ENCODE data around the gene DNAJC17. TPM values are rescaled to one million over a fixed set of nuclear protein-coding genes. Genes with fewer than 3 reads are reported as not detected.
A peak's percentile ranks its signal among the peaks of the same experiment; 100 is the strongest.

The DNAJC17 gene
- total RNA-seq, 3 donors from 2014 or later: 18.4 to 55.8 (median 24.3) TPM

DNA sequence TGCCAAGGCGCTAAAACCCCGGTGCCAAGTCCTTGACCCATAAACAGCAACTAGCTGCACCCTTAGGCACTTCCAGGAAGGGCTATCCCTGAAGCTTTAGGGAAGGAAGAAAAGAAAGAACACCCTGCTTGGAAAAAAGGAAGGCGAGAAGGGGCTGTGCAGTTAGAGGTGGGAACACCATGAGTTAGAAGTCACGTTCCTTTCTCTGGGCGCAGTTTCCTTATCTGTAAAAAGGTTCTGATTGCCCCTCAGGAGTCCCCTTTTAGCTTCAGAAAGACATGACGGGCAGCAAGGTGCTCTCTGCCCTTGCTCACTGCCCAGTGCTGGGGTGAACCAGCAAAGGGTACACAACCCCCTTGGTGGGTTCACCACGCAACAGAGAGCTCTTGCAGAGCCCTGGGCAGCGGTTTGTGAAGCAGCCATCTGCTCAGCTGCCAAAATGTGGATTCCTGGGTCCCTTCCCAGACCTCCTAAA, 42.6 kb downstream of the DNAJC17 start:
- TF ChIP-seq, protein P1, sequence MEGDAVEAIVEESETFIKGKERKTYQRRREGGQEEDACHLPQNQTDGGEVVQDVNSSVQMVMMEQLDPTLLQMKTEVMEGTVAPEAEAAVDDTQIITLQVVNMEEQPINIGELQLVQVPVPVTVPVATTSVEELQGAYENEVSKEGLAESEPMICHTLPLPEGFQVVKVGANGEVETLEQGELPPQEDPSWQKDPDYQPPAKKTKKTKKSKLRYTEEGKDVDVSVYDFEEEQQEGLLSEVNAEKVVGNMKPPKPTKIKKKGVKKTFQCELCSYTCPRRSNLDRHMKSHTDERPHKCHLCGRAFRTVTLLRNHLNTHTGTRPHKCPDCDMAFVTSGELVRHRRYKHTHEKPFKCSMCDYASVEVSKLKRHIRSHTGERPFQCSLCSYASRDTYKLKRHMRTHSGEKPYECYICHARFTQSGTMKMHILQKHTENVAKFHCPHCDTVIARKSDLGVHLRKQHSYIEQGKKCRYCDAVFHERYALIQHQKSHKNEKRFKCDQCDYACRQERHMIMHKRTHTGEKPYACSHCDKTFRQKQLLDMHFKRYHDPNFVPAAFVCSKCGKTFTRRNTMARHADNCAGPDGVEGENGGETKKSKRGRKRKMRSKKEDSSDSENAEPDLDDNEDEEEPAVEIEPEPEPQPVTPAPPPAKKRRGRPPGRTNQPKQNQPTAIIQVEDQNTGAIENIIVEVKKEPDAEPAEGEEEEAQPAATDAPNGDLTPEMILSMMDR (IDR thresholded peaks at IDR 0.05): no peak
- TF ChIP-seq POLR2AphosphoS5 (IDR thresholded peaks at IDR 0.05) (no peak), POLR2A (IDR thresholded peaks at IDR 0.05) (no peak)
- intact Hi-C loops (cut with DNase I; ENCODE audit: low total_unique reads): no loop called here
- Histone ChIP-seq H3K27ac (peak overlapping the region; percentile 85 to 87), H3K27me3 (no peaks in the 10 kb centered on the region), H3K4me3 (peak overlapping the region; percentile 58 to 74 (median 58)), H3K36me3 (no peaks in the 10 kb centered on the region), H3K4me1 (peaks cover 3 to 20% of the 10 kb centered on the region in 2 donors), H3K9me3 (no peaks in the 10 kb centered on the region)
- no peak for DNase-seq (ENCODE audit: low spot score in 2 of 2)

DNA sequence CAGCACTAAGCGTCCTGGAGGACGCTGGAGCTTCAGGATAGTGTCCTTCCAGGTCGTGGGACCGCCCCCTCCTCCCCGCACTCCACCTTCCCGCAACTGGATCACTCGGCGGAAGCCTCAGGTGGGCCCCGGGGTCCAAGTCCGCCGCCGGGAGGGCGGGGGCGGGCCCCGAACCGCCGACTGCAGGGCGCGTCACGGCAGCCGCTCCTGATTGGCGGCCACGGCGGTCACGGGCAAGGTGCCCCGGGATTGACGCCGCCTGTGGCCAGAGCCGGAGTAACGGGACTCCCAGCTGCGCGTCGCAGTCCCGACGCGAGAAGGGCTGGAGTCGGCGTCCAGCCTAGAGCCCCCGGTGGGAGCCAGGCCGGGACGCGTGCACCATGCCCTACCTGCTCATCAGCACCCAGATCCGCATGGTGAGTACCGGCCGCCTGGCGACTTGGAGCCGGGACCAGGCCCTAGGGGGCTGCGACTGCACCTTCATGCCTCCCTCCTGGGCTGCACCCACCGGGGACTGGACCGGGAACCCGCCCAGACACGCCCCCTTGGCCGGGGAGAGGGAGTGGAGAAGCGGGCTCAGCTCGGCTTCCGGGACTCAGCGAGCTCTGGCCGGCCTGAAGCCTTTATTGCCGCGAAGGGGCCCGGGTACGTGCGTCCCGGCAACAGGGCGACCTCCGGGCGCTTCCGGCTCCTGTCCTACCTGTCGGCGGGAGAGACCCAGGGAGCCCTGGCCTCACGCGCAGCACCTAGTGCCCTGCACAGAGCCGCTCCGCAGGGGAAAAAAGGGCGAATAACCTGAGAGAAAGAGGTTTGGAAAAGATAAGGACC, 43.3 kb downstream of the DNAJC17 start, which contains the start of gene GCHFR:
GCHFR (plus strand) TSS at position 268 of the 828 bp plus-strand sequence; CDS start at position 381, 113 bp downstream.
- Histone ChIP-seq H3K9me3 (no peaks in the 10 kb centered on the region), H3K27me3 (no peaks in the 10 kb centered on the region), H3K27ac (peak within 1 kb of the TSS; percentile 85 to 87), H3K4me1 (peaks cover 3 to 20% of the 10 kb centered on the region in 2 donors), H3K36me3 (no peaks in the 10 kb centered on the region), H3K4me3 (peak within 1 kb of the TSS; percentile 58 to 74 (median 58))
- intact Hi-C loops (cut with DNase I; ENCODE audit: low total_unique reads): no loop called here
- DNase-seq (ENCODE audit: low spot score in 2 of 2): peak; percentile 65 to 79
- no peak for TF ChIP-seq POLR2A (IDR thresholded peaks at IDR 0.05)
- TF ChIP-seq, protein P1 (IDR thresholded peaks at IDR 0.05): peak in 2 of 3 donors; percentile 34 to 48
- TF ChIP-seq POLR2AphosphoS5 (IDR thresholded peaks at IDR 0.05): peak; percentile 11 to 34 (median 24)

DNA sequence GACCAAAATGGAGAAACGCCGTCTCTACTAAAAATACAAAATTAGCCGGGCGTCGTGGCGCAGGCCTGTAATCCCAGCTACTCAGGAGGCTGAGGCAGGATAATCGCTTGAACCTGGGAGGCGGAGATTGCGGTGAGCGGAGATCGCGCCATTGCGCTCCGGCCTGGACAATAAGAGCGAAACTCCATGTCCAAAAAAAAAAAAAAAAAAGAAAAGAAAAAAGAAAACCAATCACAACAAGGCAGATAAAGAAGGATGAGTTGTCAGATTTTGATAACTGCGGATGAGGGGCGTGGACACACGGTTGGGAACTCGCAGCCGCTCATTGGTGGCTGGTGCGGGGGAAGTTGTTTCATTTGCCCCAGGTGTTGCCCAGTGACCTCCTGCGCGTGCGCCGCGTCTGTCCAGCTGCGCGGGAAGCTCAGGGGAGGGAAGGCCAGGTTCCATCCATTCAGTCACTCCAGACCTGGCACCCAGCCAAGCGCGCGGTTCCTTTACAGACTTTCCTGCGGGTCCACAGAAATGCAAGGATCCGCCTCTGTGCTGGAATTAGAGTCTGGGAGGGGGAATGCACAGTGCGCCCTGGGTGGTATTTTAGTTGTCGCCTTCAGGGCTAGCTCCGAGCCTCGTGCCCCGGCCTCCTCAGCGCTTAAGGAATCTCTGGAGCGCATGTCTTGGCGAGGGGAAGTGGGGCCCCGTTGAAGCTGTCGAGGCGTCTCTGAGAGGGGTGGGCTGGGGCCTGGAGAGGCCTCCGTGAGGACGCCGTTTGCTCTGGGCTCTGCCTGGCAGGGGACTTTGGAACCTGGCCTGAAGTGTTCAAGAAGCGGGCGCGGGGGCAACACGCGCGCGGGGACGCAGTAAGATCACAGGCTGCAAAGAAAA, 44.1 kb downstream of the DNAJC17 start:
- H3K27me3 ChIP-seq: no peaks in the 10 kb centered on the region
- intact Hi-C loops (cut with DNase I; ENCODE audit: low total_unique reads): no loop called here
- no peaks in the 10 kb centered on the region for H3K36me3 ChIP-seq
- peak; percentile 77 to 82 for DNase-seq (ENCODE audit: low spot score in 2 of 2)
- peaks cover 3 to 20% of the 10 kb centered on the region in 2 donors for H3K4me1 ChIP-seq
- no peaks in the 10 kb centered on the region for H3K9me3 ChIP-seq
- peak overlapping the region; percentile 58 to 74 (median 58) for H3K4me3 ChIP-seq
- TF ChIP-seq POLR2A (IDR thresholded peaks at IDR 0.05) (no peak), POLR2AphosphoS5 (IDR thresholded peaks at IDR 0.05) (peak; percentile 14 to 25 (median 16))
- H3K27ac ChIP-seq: peak overlapping the region; percentile 85 to 87

DNA sequence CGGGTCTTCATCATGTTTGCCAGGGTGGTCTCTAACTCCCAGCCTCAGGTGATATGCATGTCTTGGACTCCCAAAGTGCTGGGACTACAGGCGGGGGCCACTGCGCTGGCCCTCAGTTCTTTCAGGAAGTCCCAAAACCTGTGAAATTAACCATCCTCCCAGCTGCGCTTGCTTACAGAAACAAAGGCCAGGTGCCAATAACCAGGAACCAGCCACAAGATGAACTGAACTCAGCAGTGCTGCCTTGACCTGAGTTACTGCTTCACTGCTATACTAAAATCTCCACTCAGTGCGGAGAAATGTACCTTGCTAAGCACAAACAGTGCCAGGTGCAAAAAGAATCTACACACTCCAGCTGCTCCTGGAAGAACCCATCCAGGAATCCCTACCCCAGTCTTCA, 47.3 kb downstream of the DNAJC17 start:
- no peak for DNase-seq (ENCODE audit: low spot score in 2 of 2)
- Histone ChIP-seq H3K27ac (no peak overlapping the region), H3K4me1 (peaks cover 0 to 7% of the 10 kb centered on the region in 2 donors), H3K36me3 (no peaks in the 10 kb centered on the region), H3K4me3 (no peak overlapping the region), H3K9me3 (no peaks in the 10 kb centered on the region), H3K27me3 (no peaks in the 10 kb centered on the region)
- TF ChIP-seq, protein P1 (IDR thresholded peaks at IDR 0.05): no peak
- intact Hi-C loops (cut with DNase I; ENCODE audit: low total_unique reads): no loop called here

DNA sequence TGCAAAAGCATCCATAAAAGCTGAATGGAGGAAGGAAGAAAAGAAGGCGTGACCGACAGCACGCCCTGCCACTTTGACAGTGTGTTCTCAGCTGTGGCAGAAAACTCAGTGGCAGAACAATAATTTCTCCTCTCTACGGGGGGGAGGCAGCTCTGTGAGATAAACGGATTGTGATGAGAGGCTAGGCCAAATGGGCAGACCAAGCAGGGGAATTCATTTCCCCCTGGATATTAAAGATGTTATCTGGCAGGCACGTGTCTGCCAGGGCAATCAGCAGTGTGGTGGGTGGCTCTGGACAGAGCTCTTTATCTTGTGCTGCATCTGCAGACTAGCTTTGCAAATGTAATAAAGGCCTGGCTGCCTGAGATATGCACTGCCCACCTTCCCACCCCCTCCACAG, 50.3 kb downstream of the DNAJC17 start:
- Histone ChIP-seq H3K4me1 (no peaks in the 10 kb centered on the region), H3K36me3 (no peaks in the 10 kb centered on the region), H3K27ac (no peak overlapping the region), H3K4me3 (no peak overlapping the region), H3K27me3 (no peaks in the 10 kb centered on the region), H3K9me3 (no peaks in the 10 kb centered on the region)
- no peak for DNase-seq (ENCODE audit: low spot score in 2 of 2)
- intact Hi-C loops (cut with DNase I; ENCODE audit: low total_unique reads): no loop called here
- TF ChIP-seq POLR2AphosphoS5 (IDR thresholded peaks at IDR 0.05) (no peak), POLR2A (IDR thresholded peaks at IDR 0.05) (no peak)
- TF ChIP-seq, protein P1 (IDR thresholded peaks at IDR 0.05): no peak
